OCI-LY7 (cell line): ENCODE measurements around the gene HDHD2.

Source experiments
- CTCF ChIP-seq: fragments of 200-600 bp; sonication (generic); conservative IDR thresholded peaks from 2 replicates; pipeline ENCODE4 v1.5.1; 2014; ENCODE audit warnings: mild to moderate bottlenecking, antibody characterized with exemption, low read length, moderate library complexity, mixed read lengths
- EZH2phosphoT487 ChIP-seq: fragments of 200-600 bp; sonication (generic); IDR thresholded peaks from 2 replicates; pipeline ENCODE4 v1.6.1; 2018; ENCODE audit warnings: low read depth, borderline replicate concordance, mild to moderate bottlenecking, mixed run types, antibody characterized with exemption, low read length, moderate library complexity, mixed read lengths

GRCh38 chr18:47150824-47151366 is 595 bp upstream of the HDHD2 start:
- TF ChIP-seq CTCF (no peak), EZH2phosphoT487 (no peak)
